GM21381 (cell line): ENCODE results near the gene NCOA4.
"Not testable (repeated sequence)": the region's sequence is repeated elsewhere in the genome, so short reads cannot be mapped to it uniquely, and the experiment has no call there.

ENCODE experiments used
- ATAC-seq: cut with Tn5 transposase; IDR thresholded peaks from one replicate; pipeline ENCODE4 v1.9.1; 2021; ENCODE audit warnings: mild to moderate bottlenecking, moderate library complexity; ENCODE audit not compliant: unreplicated experiment

NCOA4 gene

DNA sequence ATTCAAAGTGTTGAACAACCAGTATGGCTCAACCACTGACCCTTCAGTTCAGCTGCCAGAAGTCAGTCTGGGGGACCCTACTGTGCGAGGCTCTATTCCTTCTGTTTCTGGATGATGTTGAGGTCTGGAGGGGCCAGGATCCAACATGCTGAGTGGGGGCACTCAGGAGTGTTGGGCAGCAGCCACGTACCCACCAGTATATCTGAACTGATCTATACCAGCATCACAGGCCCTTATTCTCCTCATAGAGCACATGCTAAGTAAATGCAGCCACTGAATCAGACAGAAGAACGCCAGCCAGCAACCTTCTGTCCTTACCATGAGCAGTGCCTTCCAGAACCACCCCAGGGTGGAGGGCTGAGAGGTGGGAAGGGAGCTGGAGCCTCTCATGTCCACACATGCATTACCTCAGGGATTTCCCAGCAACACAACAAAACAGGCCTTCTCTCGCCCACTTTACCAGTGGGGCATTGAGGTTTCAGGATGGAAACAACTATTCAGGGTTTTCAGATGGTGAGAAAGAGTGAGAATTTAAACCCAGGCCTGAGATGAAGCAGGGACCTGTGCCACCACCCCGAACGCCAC, 22.5 kb upstream of the NCOA4 start:
- no peak for ATAC-seq

DNA sequence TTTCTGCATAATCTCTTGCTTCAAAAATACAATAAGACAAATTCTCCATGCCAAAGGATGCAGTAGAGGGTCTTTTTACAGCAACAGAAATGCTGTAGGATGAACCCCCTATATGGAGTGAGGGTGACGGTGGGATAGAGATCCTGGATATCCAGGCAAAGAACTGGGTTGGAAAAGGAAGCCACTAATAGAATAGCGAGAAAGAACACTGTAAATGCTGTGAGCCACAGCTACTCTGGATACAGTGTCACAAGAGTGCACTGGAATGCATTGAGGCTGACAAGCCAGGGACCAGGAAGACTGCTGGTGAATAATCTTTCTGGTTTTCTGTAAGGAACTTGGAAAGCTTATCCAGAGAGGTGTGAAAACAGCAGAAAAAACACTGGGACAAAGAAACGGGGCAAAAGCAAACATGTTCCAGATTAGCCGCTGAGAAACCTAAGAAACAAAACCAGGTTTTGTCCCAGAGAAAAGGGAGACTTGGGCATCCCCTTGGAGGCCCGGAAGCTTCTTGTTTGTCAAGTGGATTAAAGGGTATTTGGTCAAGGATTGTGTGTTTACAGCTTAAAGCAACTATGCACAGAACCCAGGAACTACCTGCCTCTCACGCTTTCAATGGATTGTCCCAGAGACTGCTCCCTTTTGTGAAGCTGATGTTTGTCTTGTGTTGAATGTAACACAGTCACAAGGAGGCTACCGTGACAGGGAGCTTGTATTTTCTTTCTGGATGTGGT, 21.8 kb upstream of the NCOA4 start:
- ATAC-seq, result no peak

DNA sequence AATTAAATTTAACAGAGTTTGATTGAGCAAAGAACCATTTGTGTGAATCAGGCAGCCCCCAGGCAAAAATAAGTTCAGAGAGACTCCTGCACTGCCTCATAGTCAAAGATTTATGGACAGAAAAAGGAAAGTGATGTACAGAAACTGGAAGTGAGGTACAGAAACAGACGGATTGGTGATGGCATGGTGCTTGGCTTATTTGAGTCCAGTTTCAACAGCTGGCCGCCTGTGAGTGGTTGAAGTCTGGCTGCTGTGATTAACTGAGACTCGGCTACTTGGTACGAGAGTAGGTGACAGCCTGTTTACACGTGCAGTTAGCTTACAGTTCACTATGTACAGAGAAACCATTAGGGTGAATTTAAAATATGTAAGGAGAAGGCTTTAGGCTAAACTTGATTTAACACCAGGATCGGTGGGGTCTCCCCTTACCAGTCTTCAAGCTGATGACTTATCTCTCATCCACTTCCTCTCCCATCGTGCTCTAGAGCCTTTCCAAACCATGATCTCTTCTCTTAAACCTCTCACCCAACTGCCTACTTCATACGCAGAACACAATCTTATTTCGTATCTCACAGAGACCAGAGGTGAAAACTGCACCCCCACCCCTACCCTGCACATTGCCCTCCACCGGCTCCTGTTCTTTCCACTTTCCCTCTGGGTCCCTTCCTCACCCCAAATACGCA, 20.7 kb upstream of the NCOA4 start:
- ATAC-seq, result no peak

DNA sequence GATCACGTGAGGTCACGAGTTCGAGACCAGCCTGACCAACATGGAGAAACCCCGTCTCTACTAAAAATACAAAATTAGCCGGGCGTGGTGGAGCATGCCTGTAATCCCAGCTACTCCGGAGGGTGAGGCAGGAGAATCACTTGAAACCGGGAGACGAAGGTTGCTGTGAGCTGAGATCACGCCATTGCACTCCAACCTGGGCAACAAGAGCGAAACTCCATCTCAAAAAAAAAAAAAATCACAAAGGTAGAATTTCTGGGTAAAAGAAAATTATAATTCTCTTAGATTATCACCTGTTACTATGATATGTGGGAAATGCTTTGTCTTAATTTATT, 19.0 kb upstream of the NCOA4 start:
- not testable (repeated sequence) for ATAC-seq

DNA sequence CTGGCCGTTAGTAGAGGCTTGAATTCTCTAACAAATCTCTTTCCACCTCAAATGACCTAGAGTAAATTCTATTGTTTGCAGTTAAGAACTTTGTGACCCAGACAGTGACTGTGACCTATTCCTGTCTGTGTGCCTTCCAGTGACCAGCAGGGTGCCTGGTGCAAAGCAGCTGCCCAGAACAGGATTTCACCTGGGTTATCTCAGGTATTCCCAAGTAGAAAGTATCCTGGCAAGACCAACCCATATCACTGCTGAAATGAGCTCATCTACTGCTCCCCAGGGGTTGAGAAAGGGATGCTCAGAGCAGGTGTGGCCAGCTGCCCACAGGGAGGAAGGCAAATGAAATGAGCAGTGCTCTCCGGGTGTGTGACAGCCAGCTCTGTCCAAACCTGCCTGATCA, 17.7 kb upstream of the NCOA4 start:
- no peak for ATAC-seq

DNA sequence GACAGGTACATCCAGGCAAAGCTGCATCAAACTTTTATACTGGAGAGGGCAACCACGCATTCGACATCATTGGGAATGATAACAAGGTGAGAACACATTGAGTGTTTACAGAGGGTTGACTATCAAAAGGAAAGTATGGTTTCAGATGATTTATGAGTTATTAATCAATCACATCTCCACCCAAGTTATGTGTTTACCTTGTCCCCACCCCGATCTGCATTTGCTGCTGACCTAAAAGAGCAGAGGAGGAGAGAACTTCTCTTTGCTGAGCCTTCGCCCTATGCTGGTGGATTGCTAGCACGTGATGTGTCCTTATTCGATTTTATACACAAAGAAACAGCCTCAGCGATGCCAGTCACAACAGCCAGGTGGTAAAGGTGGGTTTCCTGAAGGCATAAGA, 15.8 kb upstream of the NCOA4 start, which contains the start of gene MSMB:
TSS of gene MSMB (minus strand) at position 9 of the 400 bp plus-strand sequence. CDS start 32 bp downstream, outside the sequence.
- ATAC-seq, result no peak

DNA sequence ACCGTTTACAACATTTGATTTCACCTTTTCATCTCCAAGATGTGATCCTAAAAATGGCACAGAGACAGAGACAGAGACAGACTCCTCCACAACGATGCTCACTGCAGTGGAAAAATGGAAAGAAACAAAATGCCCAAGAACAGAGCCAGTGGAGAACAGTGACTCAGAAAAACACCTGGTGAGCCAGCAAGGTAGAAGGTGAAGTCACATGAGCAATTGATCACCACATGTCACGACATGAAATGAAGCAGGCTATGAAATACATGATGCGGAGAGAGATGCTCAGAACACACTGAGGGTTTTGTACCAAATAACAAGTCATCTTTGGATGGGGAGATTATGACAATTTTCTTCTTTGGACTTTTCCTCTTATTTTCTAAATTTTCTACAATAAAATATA, 12.1 kb upstream of the NCOA4 start:
- ATAC-seq, result no peak

DNA sequence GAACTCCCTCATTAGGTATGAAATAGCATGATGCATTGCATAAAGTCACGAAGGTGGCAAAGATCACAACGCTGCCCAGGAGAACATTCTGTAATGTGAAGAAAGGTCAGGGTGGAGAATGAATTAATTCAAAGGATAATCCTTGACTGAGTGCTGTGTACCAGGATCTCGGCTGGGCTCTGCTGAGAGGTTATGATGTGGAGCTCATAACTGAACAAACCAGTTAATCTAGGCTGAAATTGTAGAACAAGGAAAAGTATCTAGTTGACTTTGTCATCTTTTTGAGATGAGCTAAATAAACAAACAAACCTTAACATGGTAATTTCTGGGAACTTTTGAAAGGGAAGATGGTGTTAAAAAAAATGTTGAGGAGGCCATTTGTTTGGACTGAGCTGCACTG, 9.6 kb upstream of the NCOA4 start:
- ATAC-seq, result no peak

DNA sequence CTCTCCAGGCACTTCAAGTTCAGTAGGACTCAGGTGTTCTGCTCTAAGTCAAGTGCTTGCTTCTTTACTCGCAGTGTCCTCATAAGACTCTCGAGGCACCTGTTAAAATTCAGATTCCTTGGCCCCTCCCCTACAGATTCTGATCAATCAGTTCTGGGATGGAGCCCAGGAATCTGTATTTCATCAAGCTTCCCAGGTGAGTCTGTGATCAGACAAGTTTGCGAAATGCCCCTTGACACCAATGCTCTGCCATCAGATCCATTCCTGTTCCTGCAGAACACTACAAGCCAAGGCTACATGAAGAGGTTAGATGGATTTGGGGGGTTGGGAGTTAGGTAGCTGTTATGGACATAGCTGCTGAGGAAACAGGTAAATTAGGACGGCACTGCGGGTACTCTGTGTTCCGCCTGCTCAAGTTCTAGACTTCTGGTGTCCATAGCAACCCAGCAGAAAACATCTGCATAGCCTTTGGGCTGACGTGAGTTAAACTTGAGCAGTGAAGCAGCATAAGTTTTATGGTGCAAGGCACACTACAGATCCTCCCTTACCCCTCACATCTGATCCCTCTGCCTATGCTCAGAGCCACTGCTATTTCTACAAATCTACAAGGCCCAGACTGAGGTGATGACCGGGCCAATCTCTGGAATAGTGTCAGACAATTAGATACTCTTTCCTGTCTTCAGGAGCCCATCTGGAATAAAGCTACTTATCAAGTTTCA, 6.8 kb upstream of the NCOA4 start:
- no peak for ATAC-seq

DNA sequence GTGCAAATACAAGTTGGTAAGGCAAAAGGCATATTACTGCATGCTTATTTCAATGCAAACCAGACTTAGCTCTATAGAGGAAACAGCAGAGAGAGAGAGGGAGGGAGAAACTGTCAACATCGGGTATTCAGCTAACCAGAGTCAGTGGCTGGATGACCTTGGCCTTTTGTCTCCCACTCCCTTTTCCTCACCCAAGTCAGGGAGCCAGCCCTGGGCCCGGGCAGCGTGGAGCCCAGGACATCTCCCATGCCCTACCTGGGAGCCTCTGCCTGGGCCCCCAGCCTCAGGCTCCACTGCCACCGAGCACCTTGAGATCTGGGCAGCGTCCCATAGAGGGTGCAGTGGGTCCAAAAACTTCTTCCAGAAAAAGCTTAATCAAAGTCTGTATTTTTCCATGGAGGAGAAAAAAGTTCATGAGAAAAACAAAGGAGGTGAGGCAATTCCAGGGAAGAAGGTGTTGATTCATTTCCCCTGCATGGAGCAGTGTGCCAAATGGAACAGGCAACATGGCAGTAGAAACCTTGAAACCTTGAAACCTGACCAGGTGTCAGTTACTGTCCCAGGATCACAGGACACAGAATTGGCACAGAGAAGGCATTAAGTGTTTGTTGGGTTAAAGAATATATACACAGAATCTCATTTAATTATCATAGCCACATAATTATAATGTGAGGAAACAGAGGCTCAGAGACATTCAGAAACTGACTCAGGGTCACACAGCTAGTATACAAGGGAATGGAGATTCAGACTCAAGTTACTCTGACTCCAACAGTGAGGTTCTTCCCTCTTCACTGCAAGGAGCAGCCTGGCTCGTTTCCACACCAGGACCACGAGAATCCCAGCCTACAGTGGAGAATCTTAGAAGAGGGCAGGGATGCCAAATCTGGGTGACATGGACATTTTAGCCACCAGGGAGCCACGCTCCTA, 5.8 kb upstream of the NCOA4 start:
- ATAC-seq, result no peak

DNA sequence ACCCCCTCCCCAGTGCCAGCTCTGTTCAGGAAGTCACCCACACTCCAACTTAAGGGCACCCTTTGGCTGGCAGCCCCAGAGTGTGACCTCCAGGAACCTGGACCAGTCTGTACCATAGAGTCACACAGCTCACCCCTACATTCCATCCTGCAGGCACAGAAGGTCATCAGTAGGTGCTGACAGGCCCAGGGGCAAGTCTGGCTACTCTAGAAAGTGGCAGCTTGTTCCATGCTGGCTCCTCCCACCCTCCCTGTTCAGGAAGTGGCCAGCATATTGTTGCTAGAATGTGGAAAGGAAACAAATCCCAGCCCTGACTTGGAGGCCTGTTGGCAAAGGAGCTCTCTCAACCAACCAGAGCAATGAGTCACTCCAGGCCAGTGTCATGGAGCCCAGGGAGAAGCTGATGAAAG, 3.2 kb upstream of the NCOA4 start:
- no peak for ATAC-seq

DNA sequence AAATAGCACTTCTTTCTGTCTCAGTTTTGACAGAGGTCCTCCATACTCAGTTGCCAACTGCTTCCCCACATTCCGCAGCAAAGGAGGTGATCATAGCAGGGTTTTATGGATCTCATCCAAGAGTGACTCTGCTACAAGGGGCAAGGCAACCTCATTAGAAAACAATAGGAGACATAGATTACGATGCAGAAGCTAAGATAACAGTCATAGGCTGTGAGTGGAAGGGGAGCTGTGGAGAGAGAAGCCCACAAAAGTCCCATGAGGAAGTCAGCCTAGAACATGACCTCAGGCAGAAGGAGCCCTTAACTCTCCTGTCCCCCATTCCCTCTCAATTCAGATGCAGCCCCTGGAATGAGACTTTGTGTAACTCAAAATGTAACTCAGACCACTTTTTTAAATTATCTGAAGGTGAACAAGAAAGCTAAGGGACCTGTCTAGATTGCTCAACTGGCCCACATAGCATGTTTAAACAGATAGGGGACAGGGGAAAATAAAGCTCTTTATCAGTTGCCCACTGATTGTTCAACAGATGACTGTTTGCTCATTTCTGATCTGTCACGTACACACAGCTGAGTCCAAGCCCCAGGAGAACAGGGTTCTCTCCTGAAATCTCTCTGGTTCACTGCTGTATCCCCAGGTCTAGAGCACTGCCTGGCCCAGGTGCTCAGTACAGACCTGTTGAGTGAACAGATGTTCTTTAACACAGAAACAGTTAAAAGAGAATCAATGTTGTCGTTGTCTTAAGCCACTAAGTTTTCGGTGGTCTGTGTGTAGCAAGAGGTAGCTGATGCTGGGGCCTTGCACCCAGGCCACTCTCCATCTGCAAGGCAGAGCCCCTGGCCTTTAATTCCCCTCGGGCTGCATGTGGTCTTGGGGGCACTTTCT, 1.5 kb upstream of the NCOA4 start:
- ATAC-seq, result no peak

DNA sequence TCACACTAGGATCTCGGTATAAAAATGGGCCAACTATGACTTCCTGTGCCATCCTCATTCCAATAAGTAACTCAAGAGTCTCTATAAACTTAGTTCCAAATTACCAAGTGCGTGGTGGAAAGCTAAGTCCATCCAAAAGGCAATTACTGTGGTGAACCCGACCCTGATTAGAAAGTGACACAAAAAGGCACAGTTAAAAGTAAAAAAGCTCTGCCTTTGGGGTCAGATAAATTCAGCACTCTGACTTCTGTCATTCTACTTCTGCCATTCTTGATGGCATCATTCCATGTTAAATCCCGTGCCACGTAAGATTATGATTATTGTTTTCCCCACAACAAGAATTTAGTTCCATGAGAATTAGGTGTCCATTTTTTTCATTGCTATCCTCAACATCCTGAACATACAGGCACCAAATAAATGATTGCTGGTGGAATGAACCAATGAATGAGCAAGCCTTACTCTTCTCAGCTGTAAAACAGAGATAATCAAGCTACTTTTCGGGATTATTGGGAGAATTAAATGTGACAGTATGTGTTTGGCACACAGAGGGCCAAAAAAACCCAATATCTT, 877 bp downstream of the NCOA4 start:
- no peak for ATAC-seq

DNA sequence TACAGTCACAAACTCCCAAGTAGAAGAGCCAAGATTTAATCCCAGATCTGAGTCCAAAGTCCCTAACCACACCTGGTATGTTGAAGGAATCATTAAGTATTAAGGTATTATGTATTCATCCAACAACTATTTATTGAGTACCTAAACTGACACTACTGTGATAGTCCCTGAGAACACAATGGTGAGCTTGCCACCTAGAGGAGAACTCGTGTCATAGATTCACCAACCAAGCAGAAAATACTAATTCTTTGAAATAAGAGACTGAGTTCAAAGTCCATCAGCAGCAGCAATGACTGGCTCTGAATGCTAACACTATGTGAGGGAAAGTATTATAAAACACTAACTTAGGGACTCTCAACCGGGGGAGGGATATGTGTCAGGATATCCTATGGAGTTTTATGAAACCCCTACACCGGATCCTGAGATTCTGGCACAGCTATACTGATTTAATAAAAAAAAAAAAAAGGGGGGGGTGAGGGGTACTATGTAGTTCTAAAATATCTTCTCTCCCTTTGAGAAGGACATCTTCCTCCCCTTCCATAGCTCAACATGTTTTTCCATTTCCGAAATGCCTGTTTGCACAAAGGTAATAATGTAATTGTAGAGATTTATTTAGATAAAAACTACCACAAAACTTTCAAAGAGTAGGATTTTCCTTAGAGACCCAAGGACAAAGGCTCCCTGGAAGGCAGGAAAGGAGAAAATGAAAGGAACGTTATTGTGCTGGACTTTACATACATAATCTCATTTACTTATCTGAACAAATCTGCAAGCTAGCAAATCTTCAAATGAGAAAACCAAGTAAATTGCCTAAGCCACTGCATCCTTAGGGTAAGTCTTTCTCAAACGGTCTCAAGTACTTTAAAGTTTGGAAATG, 1.6 kb downstream of the NCOA4 start:
- no peak for ATAC-seq

DNA sequence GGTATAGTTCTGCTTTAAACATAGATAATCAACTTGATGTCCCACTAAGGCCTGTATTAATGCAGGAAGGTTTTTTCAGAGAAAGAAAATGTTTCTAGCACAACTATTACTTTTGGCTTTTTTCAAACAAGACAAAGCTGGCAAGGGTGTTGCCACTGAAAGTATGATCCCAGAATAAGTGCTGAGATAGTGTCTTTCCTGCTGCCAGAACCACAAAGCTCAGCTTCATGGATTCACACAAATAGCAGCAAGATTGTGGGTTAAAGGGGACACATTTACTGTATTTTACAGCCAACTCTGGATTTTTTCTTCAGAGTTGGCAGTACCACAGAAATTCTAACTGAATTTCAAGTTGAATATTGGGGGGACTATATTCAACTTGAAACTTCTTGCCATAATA, 4.3 kb downstream of the NCOA4 start:
- ATAC-seq, result no peak

DNA sequence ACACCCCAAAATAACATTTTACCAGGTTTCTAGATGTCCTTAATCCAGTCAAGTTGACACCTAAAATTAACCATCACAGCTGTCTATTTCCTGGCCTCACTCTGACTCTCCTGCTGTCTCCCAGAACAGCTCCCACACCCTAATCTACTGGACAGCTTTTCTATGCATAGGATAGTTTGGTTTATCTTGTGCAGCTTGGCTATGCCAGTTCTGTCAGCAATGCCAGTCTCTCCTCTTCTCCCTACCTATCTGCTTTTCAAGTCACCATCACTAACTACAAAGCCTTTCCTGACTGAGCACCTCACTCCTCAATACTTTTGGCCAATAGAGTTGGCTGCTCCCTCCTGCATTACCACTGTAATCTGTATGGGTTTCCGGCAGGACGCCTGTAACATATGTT, 5.0 kb downstream of the NCOA4 start:
- no peak for ATAC-seq

DNA sequence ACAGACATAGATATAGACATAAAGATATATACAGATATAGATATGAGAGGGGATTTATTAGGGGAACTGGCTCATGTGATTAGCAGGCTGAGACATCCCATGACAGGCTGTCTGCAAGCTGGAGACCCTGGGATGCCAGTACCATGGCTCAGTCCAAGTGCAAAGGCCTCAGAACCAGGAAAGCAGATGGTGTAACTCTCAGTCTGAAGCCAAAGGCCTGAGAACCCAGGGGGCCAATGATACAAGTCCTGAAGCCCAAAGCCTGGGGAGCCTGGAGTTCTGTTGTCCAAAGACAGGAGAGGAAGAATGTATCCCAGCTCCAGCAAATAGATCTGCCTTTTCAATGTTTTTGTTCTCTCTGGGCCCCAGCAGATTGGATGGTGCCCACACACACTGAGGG, 5.5 kb downstream of the NCOA4 start:
- ATAC-seq, result no peak

DNA sequence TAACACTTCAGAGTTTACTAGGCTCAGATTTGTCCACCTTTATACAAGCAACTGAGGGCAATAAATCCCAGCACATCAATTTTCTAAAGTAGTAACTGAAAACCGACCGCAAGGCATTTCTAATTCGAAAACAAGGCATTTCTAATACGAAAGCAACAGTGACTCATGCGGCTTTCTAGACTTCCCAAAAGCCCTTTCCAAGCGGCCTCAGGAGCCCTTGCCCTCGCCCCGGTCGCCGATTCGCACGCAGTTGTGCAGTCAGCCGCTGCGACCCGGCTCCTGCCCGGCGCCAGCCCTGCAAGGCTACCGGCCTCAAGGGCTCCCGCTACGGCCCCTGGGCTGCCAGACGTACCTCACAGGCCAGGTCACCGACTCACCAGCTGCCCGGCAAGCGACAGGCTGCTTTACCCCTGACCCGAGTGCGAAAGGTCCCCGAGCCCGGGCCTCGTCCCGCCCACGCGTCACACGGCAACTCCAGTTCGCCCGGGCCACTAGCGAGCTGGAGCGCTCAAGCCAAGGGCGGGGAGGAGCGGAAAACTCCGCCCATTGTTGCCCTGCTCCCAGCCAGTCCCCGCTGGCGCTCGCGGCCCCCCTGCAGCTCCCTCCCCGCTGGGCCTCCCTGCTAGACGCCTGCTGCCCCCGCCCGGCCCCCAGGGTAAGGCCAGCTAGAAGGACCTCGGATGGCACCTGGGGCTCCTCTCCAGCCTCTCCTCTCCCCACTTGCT, 7.3 kb downstream of the NCOA4 start:
- ATAC-seq, result peak; percentile 95
